H1 (cell line): ENCODE results near the gene CAPN9.

Source experiments
- ATF2 ChIP-seq: IDR thresholded peaks from 2 replicates; pipeline ENCODE4 v1.6.1; 2012; ENCODE audit warnings: low read length, inconsistent platforms
- CBX8 ChIP-seq: fragments of 300-800, 300-1000 bp; sonication (generic); IDR thresholded peaks from 2 replicates; pipeline ENCODE4 v1.7.1; 2016; ENCODE audit warnings: low read depth, low read length, borderline replicate concordance
- CTCF ChIP-seq, 3 experiments: IDR thresholded peaks; 1 replicate in 2 of 3; 2 replicates in 1 of 3; pipeline versions ENCODE4 v1.5.1 to v1.6.1; 2011; ENCODE audit warnings: low read length in 3 of 3, mild to moderate bottlenecking in 3 of 3, inconsistent platforms in 2 of 3, low read depth in 1 of 3, moderate library complexity in 1 of 3; ENCODE audit not compliant: insufficient read depth in 1 of 3; ENCODE audit errors: control extremely low read depth in 1 of 3
- GABPA ChIP-seq: IDR thresholded peaks from 2 replicates; pipeline ENCODE4 v1.6.1; 2011; ENCODE audit warnings: mild to moderate bottlenecking, low read length, moderate library complexity, borderline replicate concordance; ENCODE audit not compliant: insufficient read depth
- MAX ChIP-seq: IDR thresholded peaks from 2 replicates; pipeline ENCODE4 v1.6.1; 2012; ENCODE audit warnings: inconsistent platforms
- POLR2AphosphoS5 ChIP-seq: IDR thresholded peaks from 2 replicates; pipeline ENCODE4 v1.6.1; 2011; ENCODE audit warnings: low read depth, low read length
- POU5F1 ChIP-seq: IDR thresholded peaks from 2 replicates; pipeline ENCODE4 v1.6.1; 2011; ENCODE audit warnings: low read depth, mild to moderate bottlenecking, low read length, moderate library complexity
- SAP30 ChIP-seq: fragments of 300-600 bp; sonication (generic); IDR thresholded peaks from 2 replicates; pipeline ENCODE4 v1.7.1; 2012; ENCODE audit warnings: low read length, moderate library complexity, mild to moderate bottlenecking, inconsistent platforms; ENCODE audit not compliant: insufficient read depth, insufficient replicate concordance
- TAF1 ChIP-seq: IDR thresholded peaks from 2 replicates; pipeline ENCODE4 v1.6.1; 2011; ENCODE audit warnings: mild to moderate bottlenecking, low read depth, low read length
- TBP ChIP-seq: IDR thresholded peaks from 2 replicates; pipeline ENCODE4 v1.6.1; 2011; ENCODE audit warnings: low read depth, low read length, improper control_type of control experiment
- ZNF274 ChIP-seq: IDR thresholded peaks from 2 replicates; pipeline ENCODE4 v1.7.0; 2012; ENCODE audit warnings: low read length, borderline replicate concordance; ENCODE audit errors: extremely low read depth

- TF ChIP-seq ATF2 (no peak), ZNF274 (no peak), CTCF (IDR thresholded peaks at IDR 0.05; ENCODE audit: control extremely low read depth in 1 of 3, insufficient read depth in 1 of 3, low read depth in 1 of 3, low read length in 3 of 3) (no peak), POU5F1 (no peak), POLR2AphosphoS5 (no peak), GABPA (no peak), MAX (no peak), TBP (no peak), CBX8 (no peak), SAP30 (no peak), TAF1 (no peak)
Observed at GRCh38 chr1:230849451-230850224, 102.5 kb downstream of the CAPN9 start.
